ENCODE results near the gene NAPG.
A peak's percentile ranks its signal among the peaks of the same experiment; 100 is the strongest.
"Not testable (repeated sequence)": the region's sequence is repeated elsewhere in the genome, so short reads cannot be mapped to it uniquely, and the experiment has no call there.

The NAPG gene

GRCh38 chr18:10514601-10515000 lies 11.2 kb upstream of the NAPG start:
- DNase-seq (ENCODE audit: low spot score), result no peak

GRCh38 chr18:10515456-10515855 lies 10.4 kb upstream of the NAPG start:
- DNase-seq (ENCODE audit: low spot score), result no peak

- no peak for DNase-seq (ENCODE audit: low spot score)
Observed at GRCh38 chr18:10516078-10516477, 9.7 kb upstream of the NAPG start.

GRCh38 chr18:10518595-10519255 lies 7.1 kb upstream of the NAPG start:
- DNase-seq (ENCODE audit: low spot score), result no peak

GRCh38 chr18:10519366-10519765 lies 6.5 kb upstream of the NAPG start:
- no peak for DNase-seq (ENCODE audit: low spot score)

GRCh38 chr18:10519999-10520935 lies 5.6 kb upstream of the NAPG start:
- peak; percentile 73 for DNase-seq (ENCODE audit: low spot score)

GRCh38 chr18:10521566-10521965 lies 4.3 kb upstream of the NAPG start:
- DNase-seq (ENCODE audit: low spot score), result no peak

- no peak for DNase-seq (ENCODE audit: low spot score)
Observed at GRCh38 chr18:10522574-10522973, 3.3 kb upstream of the NAPG start.

GRCh38 chr18:10523544-10523943 lies 2.3 kb upstream of the NAPG start:
- DNase-seq (ENCODE audit: low spot score), result no peak

- DNase-seq (ENCODE audit: low spot score), result no peak
Observed at GRCh38 chr18:10524507-10525370, 1.1 kb upstream of the NAPG start.

GRCh38 chr18:10525371-10525691 lies 496 bp upstream of the NAPG start:
- no peak for DNase-seq (ENCODE audit: low spot score)

GRCh38 chr18:10526561-10526949 lies 728 bp downstream of the NAPG start:
- DNase-seq (ENCODE audit: low spot score), result no peak

GRCh38 chr18:10528439-10528838 lies 2.6 kb downstream of the NAPG start:
- no peak for DNase-seq (ENCODE audit: low spot score)

- DNase-seq (ENCODE audit: low spot score), result no peak
Observed at GRCh38 chr18:10530002-10530401, 4.2 kb downstream of the NAPG start.

- no peak for DNase-seq (ENCODE audit: low spot score)
Observed at GRCh38 chr18:10530852-10531251, 5.0 kb downstream of the NAPG start.

GRCh38 chr18:10533111-10533510 lies 7.3 kb downstream of the NAPG start:
- no peak for DNase-seq (ENCODE audit: low spot score)

- no peak for DNase-seq (ENCODE audit: low spot score)
Observed at GRCh38 chr18:10536280-10536679, 10.5 kb downstream of the NAPG start.

GRCh38 chr18:10537765-10538164 lies 11.9 kb downstream of the NAPG start:
- no peak for DNase-seq (ENCODE audit: low spot score)

GRCh38 chr18:10539124-10539523 lies 13.3 kb downstream of the NAPG start:
- DNase-seq (ENCODE audit: low spot score), result not testable (repeated sequence)

GRCh38 chr18:10543277-10543676 lies 17.4 kb downstream of the NAPG start:
- DNase-seq (ENCODE audit: low spot score), result no peak

GRCh38 chr18:10544093-10544748 lies 18.4 kb downstream of the NAPG start:
- DNase-seq (ENCODE audit: low spot score), result no peak

Measured in cerebellar cortex (tissue), 1 donor.